NCI-H2227 (cell line): ENCODE data around the gene NUDT14.

Source experiments
- DNase-seq: peaks from one replicate; lab custom pipeline; 2025; ENCODE audit not compliant: unreplicated experiment; lab: John Stamatoyannopoulos, UW

Gene NUDT14

DNA sequence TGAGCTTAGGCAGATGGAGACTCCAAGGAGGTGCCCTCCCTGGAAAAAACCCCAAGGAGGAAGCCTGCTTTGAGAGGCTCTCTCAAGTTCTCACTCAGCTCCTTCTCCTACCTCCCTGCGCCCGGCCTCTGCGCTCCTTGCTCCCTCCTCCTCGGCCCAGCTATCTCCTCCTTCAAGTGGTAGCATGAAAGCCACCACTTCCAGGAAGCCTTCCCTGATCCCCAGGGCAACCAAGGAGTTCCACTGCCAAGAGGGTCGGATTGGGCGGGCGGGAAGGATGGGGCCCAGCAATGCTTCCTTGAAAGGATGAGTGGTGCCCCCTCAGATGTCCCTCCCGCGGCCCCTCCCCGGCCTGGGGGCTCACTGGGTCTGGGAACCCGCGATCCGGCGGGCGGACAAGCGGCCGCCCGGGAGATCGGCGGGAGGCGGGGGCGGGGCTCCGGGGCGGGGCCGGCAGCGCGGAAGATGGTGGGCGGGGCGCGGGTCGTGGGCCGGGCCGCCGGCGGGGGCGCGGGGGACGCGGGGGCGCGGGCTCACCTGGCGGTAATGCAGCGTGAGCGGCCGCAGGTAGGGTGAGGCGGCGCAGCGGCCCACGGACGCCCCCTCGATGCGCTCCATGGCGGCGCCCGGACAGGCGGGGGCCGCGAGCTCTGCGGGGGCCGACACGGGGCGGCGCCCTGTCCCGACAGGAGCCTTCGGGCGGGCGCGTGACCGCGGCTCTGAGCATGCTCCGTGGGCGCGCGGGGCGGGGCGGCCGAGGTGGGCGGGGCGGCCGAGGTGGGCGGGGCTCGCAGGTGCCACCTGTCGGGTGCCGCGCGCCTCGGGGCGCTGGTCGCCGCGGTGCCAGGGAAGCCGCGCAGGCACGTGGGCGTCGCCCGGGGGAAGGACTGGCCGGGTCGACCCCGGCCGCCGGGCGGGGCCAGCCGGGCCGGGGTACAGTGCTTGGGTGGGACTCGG, at the start of gene NUDT14:
Gene NUDT14 (minus strand): TSS at position 721 of the 957 bp plus-strand sequence. CDS start 103 bp downstream, at position 618.
- peak; percentile 79 for DNase-seq

DNA sequence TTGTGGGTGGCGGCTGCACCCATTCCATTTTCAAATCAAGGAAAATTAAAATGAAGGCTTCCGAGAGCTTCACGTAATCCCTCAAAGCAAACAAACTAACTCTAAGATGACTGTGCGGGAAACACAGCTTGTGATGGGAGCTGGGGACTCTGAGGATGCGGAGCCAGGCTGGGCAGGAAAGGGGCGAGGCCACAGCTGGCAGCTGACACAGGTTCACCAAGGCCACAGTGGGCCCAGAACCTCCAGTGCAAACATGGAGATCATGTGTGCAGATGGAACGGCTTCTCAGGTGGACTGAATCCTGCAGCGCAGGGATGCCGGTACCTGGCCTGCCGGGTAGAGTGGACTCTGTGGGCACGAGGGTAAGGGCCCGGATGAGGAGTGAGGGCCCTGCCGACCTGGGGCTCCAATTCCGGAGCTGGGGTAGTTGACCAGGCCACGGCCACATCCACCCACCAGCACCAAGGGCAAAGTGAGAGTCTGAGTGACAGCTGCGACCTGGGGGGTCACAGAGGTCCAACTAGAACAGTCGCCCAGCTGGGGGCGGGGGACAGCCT, 48.1 kb upstream of the NUDT14 start:
- DNase-seq, result no peak

- no peak for DNase-seq
These were observed 47.5 kb upstream of the NUDT14 start for GRCh38 chr14:105228562-105228961.

DNA sequence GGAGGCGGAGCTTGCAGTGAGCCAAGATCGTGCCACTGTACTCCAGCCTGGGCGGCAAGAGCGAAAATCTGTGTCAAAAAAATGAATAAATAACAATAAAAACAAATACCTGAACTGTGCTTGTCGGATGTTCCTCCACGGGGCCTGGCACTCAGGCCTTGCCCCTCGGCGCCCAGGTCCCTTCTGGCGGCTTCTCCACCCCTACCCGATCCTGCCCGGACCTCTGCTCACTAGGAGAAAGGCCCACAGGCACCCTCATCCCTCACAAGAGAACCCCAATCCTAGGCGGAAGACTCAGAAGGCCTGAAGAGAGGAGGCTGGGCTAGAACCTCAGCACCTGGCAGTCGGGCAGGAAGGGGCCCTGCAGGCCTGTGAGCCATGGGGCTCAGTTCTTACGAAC, 46.2 kb upstream of the NUDT14 start:
- DNase-seq, result no peak

DNA sequence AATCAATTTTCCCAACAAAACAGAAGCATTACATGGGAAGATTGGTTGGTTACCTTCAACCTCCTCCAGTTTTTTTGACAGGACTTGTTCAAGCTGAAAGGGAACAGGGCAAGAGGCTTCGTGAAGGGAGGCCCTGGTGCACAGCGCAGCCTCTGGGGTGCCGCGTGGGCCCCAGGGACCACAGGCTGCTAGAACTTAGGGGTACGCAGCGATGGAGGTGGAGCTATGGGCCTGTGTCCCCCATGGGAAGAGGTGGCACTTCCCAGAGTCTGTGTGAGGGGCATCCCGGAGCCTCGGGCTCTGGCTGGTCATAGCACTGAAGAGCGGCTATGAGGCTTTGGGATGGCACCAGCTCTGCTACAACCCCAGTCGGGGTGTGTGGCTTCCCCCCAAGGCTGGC, 45.1 kb upstream of the NUDT14 start:
- no peak for DNase-seq

GRCh38 chr14:105224845-105225570, 43.9 kb upstream of the NUDT14 start:
- DNase-seq, result no peak

- DNase-seq, result no peak
These were observed 42.8 kb upstream of the NUDT14 start for GRCh38 chr14:105223770-105224544.

DNA sequence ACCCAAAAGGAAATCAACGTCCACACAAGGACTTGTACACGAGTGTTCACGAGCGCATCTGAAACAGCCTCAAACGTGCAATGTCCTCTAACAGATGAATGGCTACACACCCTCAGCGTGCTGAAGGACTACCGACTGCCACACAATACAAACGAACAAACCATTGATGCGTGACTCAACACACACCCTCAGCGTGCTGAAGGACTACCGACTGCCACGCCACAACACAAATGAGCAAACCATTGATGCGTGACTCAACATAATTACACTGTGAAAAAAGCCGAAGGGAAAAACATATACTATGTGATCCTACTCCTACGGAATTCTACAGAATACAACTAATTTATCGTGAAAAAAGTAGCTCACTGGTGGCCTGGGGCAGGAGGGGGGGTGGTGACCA, 42.1 kb upstream of the NUDT14 start:
- DNase-seq, result no peak

- no peak for DNase-seq
These were observed 40.6 kb upstream of the NUDT14 start for GRCh38 chr14:105221598-105222178.

DNA sequence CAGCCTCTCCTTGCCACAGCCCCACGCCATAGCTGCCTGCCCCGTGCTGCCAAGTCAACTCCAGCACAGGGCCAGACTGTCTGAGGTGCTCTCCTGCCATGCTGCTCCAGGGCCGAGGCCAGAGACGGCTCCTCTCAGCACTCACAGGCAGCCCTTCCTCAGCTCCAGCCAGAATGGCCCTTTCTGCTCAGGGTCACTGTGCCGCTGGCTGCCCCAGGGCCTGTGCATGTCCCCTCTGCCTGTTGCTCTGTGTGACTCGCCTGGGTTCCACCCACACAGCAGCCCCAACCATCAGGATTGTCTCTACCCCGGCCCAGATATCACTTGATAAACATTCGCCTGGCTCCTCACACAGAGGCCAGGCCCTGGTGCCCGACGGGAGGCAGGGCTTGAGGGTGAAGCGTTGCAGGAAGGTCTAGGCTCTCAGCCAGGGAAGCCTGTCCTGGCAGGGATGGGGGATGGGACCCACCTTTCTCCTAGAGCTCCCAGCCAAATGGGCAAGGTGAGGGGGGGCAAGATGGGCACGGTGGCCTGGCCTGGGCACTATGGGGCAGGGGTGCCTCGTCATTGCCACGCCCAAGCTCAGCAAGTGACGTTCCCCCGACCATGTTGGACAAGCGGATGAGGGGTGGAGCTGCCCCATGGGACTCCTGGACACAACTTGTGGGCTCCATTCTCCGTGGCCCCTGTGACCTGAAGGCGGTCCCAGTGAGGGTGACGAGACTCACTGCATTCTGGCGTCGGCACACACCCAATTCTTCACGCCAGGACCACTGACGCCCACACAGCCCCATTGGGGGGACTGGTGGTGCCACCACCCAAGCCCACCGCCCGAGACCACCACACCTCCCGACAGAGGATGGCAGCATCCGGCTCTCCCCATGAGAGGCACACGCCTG, 39.8 kb upstream of the NUDT14 start:
- no peak for DNase-seq

- no peak for DNase-seq
These were observed 38.6 kb upstream of the NUDT14 start for GRCh38 chr14:105219753-105220152.

DNA sequence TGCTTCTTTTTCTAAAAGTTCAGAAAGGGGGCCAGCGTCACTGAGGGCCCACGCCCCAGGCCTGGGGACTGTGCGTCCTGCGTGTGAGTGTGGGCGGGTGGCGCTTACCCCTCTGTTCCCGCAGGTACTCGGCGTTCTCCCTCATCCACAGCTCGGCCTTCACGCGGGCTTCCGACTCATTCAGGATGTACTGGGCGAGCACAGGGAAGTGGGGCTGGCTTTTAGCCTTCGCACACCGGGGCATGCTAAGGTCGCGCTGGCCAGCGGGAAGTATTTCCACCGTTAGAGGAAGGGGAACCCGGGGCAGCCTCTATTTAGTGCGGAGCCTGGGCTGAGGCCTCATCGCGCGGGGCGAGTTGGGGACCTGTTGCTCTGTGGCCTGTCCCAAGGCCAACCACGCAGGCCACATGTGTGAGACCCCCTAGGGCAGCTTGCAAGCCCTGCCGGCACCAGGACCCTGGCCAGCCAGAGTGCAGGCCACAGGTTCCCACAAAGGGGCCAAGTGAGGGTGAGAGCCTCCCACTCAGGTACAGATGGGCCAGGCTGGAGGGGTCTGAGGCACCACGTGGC, 38.0 kb upstream of the NUDT14 start:
- DNase-seq, result no peak

DNA sequence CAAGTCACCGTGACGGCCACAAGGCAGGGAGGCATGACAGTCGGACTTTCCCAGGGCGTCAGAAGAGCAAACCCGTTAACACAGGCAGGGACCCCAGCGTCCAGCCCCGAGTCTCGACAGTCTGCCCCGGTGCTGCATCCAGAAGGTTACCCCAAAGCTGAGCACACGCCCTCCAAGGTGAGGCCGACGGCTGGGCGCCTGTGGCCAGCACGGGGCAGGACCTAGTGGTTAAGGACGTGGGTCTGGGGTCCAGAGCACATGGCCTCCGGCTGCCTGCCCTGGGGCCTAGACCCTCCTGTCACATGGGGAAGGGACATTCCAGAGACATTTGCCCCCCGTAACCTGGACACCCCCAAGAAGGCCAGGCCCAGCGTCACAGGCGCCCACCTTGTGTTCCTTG, 37.5 kb upstream of the NUDT14 start:
- DNase-seq, result no peak

- DNase-seq, result no peak
These were observed 36.7 kb upstream of the NUDT14 start for GRCh38 chr14:105217774-105218173.

GRCh38 chr14:105216490-105217247, 35.6 kb upstream of the NUDT14 start:
- DNase-seq, result no peak

DNA sequence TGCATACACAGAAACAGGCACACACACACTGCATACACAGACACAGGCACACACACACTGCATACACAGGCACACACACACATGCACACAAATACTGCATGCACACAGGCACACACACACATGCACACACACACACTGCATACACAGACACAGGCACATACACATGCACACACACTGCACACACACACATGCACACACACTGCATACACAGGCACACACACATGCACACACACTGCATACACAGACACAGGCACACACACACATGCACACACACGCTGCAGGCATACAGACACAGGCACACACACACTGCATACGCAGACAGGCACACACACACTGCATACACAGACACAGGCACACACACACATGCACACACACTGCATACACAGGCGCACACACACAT, 34.5 kb upstream of the NUDT14 start:
- no peak for DNase-seq

DNA sequence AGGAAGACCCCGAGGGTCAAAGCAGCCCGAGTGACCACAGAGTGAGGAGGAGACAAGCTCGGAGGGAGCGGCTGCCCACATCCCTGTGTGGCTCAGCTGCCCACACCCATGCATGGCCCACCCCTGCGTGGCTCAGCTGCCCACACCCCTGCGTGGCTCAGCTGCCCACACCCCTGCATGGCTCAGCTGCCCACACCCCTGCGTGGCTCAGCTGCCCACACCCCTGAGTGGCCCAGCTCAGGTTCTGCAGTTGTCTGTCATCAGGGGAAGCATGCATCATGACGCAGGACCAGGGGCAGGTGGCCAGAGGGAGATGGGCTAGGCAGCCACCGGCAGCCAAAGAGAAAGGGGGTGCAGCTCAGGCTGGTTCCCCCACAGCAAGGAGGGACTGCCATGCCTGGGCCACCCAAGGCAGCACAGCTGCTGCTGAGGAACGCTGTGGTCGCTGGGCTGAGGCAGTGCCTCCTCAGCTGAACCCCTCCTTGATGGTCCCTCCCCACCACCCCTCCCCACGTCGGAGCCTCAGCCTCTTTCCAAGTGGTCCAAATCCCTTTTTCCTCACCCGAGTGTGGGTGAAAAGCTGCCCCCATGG, 33.3 kb upstream of the NUDT14 start:
- DNase-seq, result no peak

DNA sequence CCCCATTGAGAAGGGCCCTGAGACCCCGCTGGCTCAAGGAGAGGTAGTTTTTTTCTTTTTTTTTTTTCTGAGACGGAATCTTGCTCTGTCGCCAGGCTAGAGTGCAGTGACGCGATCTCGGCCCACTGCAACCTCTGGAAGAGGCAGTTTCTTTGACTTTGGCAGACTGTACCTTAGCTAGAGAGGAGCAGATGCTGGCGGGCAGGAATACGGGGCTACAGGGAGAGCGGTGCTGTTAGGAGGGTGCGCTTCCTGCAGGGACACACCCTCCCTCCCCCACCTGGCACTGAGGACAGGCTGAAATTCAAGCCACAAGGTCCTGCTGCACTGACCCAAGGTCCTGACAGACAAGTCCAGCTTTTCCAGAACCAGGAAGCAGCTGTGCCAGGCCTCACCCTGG, 32.2 kb upstream of the NUDT14 start:
- no peak for DNase-seq
